GM18526 (cell line): ENCODE data around the gene SLC22A15.

Experiments
- POLR2A ChIP-seq: IDR thresholded peaks from 3 replicates; pipeline ENCODE4 v1.6.1; 2011; ENCODE audit not compliant: insufficient read length; ENCODE audit errors: extremely low read depth

Gene SLC22A15

GRCh38 chr1:115976062-115976920, at the start of gene SLC22A15:
Gene SLC22A15 (plus strand): TSS chr1:115976513. CDS start chr1:115976628, 115 bp downstream.
- no peak for TF ChIP-seq POLR2A

DNA sequence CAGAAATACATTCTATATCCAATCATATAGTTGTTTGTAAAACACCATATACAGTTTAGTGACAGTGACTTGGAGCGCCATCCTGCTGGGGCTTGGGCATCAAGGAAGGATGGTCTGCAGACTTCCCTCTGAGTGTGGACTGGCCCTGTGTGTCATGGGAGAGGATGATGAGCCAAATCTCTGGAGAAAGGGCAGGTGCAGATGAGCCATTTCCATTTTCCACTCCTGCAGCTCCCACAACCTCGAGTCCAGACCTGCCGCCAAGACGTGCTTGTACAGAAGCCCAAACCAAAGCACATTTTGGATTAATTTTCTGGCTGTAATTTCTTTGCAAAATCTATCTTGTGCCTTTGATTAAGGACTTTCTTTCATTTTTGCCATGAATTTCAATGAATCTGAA, 48.3 kb upstream of the SLC22A15 start:
- no peak for TF ChIP-seq POLR2A

DNA sequence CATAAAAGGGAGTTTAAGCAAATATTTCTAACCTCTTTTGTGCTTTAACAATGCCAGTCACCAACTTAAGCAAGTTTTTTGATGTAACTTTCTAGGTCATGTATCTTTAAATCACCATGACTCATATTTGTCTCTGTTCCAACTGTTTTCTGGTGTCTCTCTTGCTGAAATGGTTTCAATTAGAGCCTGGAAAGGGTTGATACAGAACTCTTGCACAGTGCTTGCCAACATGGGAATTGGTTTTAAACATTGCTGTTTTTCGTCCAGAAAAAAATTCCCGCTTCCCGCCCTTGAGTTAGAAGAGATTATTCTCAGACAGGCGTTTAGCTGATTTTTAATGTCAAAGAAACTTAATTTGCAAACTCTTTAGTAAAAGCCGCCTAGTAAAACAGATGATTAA, 46.4 kb upstream of the SLC22A15 start:
- no peak for TF ChIP-seq POLR2A

GRCh38 chr1:115933625-115934024, 42.7 kb upstream of the SLC22A15 start:
- no peak for TF ChIP-seq POLR2A

DNA sequence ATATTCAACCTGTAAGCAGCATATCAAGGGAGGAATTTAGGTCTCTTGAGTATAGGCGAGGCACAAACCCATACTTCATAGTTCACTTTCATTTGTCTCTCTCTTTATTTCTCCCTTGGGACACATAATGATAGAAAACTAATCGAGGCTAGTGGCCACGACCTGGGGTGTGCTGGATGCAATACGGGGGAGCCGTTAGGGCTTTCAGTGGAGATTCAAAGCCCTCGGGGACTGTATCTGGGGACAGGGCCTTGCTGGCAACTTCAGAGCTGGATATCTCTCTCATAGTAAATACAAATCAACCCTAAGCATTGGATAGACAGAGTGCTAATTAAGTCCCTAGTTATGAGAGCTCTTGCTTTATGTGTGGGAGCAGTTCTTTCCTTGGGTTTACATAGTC, 36.9 kb upstream of the SLC22A15 start:
- TF ChIP-seq POLR2A: no peak

- TF ChIP-seq POLR2A: no peak
Measured at GRCh38 chr1:115946116-115946515, 30.2 kb upstream of the SLC22A15 start.

- no peak for TF ChIP-seq POLR2A
Measured at GRCh38 chr1:115949156-115949555, 27.2 kb upstream of the SLC22A15 start.

- no peak for TF ChIP-seq POLR2A
Measured at GRCh38 chr1:115951560-115951959, 24.8 kb upstream of the SLC22A15 start.

DNA sequence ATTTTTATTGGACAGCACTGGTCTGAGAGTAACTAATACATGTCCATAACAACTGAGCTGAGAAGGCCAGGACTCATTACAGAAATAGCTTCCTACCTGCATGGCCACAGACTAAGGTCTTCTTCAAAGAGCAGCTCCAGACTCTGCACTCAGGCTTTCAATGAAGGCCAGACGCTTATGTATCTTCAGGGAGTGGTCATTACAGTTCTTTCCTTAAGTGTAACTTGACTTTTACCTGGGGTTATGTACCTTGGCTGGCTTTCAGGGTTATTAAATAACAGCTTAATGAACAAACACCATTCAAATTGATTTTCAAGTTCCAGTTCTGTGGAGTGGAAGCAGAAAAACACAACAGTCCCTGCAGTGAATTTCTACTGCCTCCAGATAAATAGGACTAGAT, 23.8 kb upstream of the SLC22A15 start:
- TF ChIP-seq POLR2A: no peak

DNA sequence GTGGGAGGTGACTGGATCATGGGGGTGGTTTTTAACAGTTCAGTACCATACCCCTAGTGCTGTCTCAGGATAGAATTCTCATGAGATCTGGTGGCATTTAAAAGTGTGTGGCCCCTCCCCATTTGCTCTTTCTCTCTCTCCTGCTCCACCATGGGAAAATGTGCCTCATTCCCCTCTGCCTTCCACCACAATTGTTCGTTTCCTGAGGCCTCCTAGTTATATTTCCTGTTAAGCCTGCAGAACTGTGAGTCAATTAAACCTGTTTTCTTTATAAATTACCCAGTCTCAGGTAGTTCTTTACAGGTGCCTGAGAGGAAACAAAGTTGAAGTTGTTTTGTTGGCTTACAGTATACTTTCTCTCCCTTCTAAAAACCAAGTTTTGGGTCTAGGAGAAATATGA, 23.1 kb upstream of the SLC22A15 start:
- no peak for TF ChIP-seq POLR2A

DNA sequence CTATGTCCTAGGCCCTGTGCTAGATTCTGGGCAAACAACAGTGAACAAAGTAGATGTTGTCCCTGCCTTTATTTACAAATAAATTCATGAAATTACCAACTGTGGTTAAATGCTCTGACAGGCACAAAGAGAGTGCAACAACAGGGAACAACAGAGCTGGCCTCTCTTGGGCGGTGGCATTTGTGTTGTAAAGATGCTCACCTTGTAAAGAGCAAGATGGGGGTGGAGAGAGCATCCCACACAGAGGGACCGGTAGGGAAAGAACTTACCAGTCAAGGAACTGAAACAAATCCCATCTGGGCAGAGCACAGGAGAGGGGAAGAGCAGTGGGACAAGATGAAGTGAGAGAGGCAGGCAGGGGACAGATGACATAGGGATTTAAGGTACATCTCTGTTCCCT, 21.6 kb upstream of the SLC22A15 start:
- TF ChIP-seq POLR2A: no peak

- no peak for TF ChIP-seq POLR2A
Measured at GRCh38 chr1:115955228-115955627, 21.1 kb upstream of the SLC22A15 start.

- no peak for TF ChIP-seq POLR2A
Measured at GRCh38 chr1:115958866-115959265, 17.4 kb upstream of the SLC22A15 start.

GRCh38 chr1:115969509-115969908, 6.8 kb upstream of the SLC22A15 start:
- TF ChIP-seq POLR2A: no peak

DNA sequence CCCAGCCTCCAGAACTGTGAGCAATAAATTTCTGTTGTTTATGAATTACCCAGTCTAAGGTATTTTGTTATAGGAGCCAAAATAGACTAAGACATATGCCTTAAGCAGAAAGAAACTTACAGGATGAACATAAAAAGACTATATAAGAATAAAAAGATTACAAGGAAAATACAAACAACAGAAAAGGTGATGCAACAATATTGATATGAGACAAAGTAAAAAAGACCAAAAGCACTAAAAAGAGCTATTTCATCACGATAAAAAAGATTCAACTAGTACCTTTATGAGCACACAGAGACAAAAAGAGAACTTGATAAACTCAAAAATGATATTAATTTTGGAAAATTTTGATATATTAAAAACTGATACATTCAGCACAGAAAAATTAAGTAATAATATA, 3.2 kb upstream of the SLC22A15 start:
- TF ChIP-seq POLR2A: no peak

DNA sequence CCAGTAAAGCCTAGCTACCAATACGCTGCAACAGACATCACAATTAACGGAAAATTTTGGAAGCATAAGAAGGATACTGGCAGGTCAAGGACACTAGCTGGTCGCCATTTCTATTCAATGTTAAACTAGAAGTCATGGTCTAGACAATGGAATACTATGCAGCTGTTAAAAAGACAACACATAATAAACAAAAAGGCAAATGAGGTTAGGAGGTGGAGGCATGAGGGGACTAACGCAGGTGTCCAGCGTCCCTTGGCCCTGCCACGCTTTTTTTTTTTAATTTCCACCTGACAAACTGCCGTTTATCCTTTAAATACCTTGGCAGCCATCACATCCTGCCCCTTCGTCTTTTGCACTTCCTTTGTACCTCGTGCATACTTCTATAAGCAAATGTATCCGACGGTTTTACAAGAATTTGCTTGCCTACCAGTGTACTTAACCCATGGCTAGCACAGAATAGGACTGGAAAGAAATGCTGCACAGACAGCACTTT, 698 bp upstream of the SLC22A15 start:
- TF ChIP-seq POLR2A: no peak

- TF ChIP-seq POLR2A: no peak
Measured at GRCh38 chr1:115976921-115977498, 697 bp downstream of the SLC22A15 start.
